ENCODE measurements around the gene PCED1A.

DNA sequence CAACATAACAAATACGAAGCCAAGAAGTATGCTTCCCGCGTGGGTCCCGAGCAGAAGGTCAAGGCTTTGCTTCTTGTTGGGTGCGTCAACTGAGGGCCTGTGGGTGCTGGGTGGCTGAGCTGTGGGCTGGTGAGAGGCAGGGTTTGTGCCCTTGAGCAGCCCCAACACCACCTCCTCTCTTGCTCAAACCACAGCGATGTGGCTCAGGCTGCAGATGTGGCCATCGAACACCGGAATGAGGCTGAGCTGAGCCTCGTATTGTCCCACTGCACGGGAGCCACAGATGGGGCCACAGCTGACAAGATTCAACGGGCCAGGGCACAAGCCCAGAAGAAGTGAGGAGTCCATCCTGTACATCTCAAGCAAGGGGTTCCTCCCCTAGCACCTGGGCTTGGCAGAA, 25.8 kb upstream of the PCED1A start:
- TF ChIP-seq, protein P1, sequence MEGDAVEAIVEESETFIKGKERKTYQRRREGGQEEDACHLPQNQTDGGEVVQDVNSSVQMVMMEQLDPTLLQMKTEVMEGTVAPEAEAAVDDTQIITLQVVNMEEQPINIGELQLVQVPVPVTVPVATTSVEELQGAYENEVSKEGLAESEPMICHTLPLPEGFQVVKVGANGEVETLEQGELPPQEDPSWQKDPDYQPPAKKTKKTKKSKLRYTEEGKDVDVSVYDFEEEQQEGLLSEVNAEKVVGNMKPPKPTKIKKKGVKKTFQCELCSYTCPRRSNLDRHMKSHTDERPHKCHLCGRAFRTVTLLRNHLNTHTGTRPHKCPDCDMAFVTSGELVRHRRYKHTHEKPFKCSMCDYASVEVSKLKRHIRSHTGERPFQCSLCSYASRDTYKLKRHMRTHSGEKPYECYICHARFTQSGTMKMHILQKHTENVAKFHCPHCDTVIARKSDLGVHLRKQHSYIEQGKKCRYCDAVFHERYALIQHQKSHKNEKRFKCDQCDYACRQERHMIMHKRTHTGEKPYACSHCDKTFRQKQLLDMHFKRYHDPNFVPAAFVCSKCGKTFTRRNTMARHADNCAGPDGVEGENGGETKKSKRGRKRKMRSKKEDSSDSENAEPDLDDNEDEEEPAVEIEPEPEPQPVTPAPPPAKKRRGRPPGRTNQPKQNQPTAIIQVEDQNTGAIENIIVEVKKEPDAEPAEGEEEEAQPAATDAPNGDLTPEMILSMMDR (IDR thresholded peaks at IDR 0.05; ENCODE audit: low read length) = no peak
- no peak for TF ChIP-seq EZH2 (IDR thresholded peaks at IDR 0.05; ENCODE audit: borderline replicate concordance, low read length)

All from OCI-LY1 (cell line).